Muscle of back (tissue), 11 donors: ENCODE results near the gene PGLYRP3. TPM values are rescaled to one million over a fixed set of nuclear protein-coding genes. Genes with fewer than 3 reads are reported as not detected.
"Not testable (repeated sequence)": the region's sequence is repeated elsewhere in the genome, so short reads cannot be mapped to it uniquely, and the experiment has no call there.

ENCODE experiments used
- DNase-seq, 3 donors: peaks; one replicate each; pipeline versions ENCODE4 v3.0.0 to v3.0.0-alpha.2; 2013
- polyA plus RNA-seq, 10 donors: library from polyadenylated mRNA; unstranded; fragments of 120-200 nt; gene quantifications; one replicate each; pipeline ENCODE4 v1.2.1, GENCODE V29; 2013; ENCODE audit not compliant: insufficient read length in 10 of 10

PGLYRP3 gene
- polyA plus RNA-seq, 10 donors: 0.25 to 0.26 TPM; not detected in 8

DNA sequence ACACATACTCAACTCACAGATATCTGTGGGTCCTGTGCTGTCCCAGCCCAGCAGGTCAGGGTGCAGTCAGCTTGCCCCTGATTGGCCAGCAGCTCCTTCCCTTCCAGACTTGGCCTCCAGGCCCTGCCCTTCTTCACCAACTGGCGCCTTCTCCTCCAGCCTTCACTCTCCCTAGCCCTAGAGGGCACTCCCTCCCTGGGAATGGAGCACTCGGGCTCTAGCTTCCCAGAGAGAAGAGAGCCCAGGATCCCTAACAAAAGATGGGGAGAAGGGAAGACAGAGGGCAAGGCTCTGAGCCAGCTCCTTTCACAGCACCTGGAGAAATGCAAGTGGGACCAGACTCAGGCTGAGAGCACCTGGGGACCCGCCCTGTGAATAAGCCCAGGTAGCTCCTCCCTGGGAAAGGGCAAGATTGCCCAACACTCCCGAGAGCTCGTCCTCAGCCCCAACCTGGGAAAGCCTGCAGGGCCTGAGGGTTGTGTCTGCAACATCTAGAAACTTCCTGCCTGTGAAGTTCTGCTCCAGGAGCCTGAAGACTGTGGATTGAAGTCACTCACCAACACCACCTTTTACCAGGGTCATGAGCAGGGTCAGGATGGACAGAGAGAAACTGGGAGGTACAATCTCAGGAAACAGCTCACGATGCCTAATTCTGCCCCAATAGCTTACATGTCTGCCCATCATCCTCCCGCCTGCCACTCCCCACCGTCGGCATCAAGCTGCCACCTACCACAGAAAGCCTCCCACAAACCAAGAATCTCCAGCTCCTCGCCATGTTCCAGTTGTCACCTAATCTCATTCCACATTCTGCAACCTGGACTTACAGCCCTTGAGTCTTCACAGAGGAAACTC is 36.0 kb upstream of the PGLYRP3 start, which contains the start of gene PGLYRP4:
Gene PGLYRP4 (minus strand): TSS at position 331 of the 852 bp plus-strand sequence. CDS start 909 bp downstream, outside the sequence.
- DNase-seq: no peak

DNA sequence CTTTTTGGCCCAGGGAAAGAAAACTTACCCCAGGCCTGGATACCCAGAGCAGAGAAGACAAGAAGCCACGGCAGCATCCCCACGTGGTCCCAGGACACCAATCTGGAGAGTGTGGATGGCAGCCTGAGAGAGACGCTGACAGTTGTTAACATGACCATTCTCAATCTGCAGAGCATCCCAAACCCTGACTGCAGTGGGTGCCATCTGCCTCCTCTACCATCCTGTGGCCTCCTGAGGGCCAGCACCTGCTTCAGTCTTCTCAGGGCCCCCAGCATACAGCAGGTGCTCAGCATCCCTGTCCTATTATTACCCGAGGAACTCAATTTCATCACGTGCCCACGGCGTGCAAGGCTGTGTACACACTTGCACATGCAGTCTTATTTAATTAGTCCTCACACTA is 35.1 kb upstream of the PGLYRP3 start:
- DNase-seq: no peak

DNA sequence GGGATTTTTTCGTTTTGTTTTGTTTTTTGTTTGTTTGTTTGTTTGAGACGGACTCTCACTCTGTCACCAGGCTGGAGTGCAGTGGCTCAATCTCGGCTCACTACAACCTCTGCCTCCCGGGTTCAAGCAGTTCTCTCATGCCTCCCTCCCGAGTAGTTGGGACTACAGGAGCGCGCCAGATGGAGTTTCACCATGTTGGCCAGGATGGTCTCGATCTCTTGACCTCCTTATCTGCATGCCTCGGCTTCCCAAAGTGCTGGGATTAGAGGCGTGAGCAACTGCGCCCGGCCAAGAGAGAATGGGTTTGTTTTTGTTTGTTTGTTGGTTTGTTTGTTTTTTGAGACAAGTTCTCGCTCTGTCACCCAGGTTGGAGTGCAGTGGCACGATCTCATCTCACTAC is 34.3 kb upstream of the PGLYRP3 start:
- DNase-seq: not testable (repeated sequence)

DNA sequence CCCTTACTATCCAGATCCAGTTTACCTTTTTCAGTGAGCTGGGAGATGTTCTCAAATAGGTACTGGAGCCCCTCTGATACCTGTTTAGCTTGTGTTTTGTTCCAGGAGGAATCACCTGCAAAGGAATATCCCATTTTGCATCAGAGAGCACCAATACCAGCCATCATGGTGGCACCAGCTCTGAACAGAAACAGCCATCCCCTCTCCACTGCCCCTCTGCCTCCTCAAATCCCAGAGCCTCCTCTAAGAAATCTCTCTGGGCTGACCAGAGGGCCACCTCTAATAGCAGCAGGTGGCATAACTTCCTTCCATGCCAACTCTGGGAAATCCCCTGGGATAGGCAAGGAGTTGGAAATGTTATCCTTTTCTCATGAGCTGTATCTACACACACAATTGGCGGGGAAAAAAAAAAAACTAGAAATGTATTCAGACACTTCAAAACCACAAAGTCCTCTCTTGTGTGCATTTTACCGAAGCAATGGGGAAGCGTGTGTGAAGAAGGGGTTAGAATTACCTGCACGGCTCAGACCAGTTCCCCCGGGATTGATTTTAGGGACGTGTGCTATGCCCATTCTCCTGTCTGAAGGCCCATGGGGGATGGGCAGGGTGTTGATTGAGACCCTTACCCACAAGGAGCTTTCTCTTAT is 33.4 kb upstream of the PGLYRP3 start:
- DNase-seq: no peak

DNA sequence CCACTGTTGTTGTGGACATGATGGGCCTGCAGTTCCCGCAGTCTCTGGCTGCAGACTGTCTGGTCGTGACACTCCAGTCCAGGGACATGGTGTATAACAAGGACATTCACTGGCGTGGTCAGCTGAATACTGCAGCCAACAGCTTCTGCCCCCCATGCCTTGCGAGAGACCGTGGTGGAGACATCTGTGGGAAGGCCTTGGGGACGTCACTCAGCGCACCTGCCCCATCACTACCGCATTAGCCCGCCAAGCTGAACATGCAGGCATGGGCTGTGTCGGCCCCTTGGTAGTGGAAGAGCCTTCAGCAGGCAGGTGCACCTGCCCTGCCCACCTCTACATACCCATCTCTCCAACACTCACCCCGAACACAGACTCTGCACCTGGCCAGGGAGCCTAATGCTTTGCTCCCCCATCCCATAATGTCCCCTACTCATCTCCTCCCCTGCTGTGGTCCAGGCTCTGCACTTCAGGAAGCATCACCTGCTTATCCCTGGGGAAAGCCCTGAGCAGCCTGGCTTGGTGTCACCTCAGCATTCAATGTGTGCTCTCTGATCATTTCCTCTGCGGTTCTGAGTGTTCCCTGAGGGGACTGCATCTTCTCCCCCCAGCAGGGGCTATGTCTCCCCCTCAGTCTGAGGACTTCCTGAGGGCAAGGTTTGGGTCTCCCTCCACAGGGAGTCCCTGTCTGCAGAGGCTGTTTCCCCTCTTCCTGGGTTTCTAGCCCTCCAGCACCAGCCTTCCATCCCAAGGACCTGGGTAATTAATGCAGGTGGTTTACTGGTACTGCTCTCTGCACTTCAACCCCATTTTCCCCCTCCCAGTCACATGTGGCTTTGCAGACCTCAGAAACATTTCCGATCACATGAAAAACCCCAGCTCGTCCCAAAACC is 32.7 kb upstream of the PGLYRP3 start:
- DNase-seq: no peak

DNA sequence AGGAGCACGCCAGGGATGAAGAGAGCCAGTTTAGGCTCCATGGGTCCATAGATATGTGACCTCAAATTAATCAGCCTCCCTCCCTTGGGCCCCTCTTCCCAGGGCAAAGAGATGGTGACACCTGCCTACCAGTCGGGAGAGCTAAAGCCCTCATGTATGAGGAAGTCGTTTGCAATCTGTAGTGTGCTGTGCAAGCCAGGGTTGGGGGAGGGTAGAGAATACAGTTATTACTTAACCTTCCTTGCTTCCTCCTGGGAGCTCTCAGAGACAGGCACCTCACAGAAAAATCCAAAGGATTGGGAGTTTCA is 31.9 kb upstream of the PGLYRP3 start:
- no peak for DNase-seq

DNA sequence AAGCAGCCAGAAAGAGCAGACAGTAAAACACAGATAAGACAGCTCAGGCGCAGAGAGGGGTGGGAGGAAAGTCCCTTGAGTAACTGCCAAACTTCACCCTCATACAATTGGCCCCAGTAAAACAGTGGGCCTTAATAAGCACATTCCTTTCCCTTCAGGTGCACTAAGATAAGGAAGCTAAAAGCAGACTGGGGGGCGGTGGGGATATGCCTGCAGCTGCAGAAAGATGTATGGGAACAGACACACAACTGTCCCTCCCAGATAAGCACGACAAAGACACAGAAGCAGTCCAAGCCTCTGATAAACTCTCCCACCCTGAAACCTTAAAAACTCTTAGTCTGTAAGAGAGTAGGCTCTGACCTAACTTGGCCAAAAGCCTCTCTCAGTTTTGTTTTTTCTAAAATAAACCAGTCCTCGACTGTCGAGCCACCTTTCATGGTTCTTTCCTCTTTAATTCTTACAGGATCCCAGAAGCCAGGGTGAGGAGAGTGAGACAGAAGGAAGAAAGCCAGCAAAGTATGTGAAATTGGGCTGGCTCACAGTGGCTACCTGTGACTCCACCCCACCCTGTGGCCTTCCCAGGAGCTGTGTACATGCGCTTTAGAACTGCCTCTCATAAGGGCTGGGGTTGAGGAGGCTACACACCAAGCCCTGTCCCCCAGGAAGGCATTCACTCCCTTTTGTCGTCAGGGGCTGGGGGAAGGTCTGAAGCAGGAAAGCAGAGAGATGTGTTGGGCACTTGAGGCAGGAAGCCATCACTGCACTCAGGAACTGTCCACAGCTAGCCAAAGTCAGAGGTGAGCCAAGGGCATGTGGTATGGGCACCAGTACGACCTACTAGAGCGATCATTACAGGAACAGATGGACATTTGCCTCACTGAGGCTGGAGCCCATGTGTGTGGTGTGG is 31.3 kb upstream of the PGLYRP3 start:
- no peak for DNase-seq

DNA sequence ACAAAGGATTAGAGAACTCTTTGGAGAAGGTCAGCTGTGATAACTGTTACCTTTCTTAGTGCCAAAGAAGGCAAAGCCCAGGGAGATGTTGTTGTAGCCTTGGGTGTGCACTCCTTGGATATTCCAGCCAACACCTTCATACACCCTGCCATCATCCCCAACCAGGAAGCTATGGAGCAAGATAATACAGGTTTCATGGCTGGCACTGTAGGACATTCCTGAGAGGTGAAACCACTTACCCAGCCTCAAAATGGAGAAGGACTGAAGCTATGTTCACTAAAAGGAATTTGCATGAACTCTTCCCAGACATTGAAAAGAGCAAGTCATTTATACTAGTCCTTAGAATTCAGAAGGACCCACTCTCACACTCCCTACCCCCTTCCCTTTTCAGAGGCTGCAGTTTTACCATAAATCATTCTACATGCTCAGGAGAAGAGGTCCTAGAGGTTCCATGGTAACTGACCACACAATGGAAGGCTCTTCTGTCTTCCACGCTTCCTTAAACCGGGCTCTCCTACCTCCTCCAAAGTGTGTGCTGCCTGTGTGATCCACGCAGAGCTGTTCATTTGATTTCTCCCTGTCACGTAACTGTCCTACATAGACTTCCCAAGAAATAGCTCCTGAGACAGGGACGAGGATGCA is 30.4 kb upstream of the PGLYRP3 start:
- no peak for DNase-seq

DNA sequence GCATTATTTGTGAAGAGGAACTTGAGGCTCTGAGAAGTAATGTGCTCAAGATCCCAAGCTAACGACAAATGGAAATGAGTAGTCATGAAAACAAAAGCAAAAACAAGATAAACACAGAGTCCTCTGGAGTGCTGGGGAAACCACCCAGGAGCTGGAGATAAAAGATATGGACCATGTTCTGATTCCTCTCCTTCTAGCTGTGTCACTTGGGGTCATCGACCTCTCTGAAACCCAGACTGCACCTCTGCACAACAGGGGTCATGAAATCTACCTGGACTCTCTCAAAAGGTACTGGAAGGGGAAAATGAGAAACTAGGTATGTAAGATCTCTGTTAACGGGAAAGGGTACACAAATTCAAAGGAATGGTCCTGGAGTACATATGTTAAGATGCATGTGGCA is 29.4 kb upstream of the PGLYRP3 start:
- no peak for DNase-seq

DNA sequence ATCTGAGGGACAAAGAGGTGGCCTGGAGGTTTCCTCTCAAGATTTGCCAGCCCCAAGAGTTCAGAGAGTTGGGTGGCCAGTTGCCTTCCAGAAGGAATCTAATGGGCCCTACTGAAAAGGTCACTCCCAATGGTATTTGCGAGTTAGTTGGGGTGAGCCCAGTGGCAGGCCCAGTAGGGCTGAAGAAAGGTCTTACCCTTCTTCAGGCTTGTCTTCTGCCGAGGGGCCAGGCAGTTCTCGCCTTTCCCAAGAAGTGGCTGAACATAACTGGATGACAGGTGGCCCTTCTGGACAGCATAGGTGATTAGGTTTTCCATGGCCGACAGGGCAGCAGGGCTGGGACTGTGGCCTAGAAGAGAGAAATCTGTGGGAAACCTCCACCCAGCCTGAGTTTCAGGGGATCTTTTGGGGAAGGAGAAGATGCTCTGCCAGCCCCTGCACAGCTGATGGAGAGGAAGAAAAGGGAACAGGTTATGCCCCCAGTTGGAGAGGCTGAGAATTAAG is 28.7 kb upstream of the PGLYRP3 start:
- DNase-seq: no peak

DNA sequence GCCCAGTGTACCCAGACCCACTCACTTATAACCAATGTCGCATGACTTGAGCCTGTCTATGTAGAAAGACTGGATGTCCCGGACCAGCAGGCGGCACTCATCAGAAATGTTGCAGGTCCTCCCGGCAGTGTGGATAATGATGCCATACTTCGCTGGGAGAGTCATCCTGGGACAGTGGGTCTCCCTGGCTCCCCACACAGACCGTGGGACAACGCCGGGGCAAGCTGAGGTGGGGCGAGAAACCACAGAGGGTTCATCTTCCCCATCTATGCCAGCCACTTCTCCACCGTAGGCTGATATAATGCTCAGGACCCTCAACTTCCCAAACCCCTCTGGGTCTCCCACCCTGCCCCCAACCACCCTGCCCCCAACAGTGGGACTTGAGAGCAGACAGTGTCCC is 27.6 kb upstream of the PGLYRP3 start:
- no peak for DNase-seq

DNA sequence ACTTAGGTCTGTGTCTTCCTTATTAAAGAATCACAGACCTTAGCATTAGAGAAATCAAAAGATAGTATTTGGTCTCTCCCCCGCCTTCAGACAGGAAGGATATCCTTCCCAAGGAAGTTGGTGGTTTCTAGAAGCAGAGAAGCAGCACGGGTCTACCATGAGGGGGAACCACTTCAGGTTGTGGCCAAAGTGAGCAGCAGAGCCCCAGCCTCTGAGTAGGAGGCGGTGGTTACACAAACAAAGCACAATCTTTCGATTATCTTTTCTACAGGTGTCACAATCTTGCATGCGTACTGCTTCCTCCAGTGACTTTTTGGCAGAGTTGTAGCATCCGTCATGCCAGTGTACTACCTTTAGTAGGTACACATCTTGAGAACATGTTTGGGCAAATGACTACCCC is 27.1 kb upstream of the PGLYRP3 start:
- DNase-seq: no peak

DNA sequence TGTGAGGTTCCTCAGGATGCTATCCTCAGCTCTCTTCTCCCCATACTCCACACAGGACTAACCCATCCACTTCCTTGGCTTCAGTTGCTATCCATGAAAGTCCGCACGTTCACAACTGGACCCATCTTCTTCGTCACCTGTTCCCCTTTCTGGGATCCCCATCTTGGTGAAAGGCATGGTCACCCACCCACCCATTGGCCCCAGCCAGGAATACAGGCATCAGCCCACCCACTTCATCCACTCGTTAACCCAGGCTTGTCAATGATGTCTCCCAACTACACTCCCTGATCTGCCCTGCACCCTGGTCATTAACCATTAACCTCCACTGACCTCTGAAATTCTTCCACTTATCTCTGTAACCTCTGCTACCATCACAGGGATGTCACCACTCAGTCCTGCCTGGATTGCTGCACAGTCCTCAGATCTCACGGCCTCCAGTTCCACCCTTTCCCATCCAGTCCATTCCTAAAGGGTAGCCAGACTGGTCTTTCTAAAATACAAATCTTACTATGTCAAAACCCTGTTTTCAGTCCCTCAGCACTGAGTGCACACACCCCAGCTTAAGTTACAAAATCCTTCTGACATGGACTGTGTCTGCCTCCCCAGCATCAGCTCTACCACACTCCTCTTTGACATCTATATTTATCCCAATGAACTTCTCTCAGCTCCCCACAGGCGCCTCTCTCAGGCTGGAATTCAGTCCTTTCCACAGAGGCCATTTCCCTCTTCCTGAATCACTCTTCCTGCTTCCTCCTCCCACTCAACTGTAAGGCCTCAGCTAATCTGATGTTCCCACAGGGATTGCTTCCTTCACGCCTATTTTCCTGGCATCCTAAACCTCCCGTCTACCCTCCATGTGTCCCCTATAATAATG is 25.5 kb upstream of the PGLYRP3 start:
- no peak for DNase-seq

DNA sequence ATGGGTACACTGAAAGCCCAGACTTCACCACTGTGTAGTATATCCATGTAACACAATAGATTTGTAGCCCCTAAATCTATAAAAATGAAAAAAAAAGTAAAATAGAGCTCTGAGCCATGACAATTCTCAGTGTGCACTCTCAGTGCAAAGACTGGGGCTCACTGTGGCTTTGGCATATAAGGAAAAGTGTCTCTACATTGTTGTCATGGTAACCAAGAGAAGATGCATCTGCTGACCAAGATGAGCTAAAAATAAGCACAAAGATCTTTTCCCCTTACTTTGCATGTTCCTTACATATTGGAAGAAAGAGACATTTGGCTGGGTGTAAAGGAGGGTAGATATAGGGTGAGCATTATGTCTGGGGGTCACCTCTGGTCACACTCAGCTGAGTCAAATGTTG is 23.9 kb upstream of the PGLYRP3 start:
- DNase-seq: no peak

DNA sequence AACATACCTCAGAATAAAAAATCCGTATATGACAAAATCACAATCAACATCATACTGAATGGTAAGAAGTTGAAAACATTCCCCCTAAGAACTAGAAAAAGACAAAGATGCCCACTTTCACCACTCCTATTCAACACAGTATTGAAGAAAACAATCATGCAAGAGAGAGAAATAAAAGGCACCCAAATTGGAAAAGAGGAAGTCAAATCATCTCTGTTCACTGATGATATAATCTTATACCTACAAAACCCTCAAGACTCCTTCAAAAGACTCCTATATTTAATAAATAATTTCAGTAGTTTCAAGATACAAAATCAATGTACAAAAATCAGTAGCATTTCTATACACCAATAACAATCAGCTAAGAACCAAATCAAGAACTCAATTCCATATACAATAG is 21.1 kb upstream of the PGLYRP3 start:
- DNase-seq: no peak

DNA sequence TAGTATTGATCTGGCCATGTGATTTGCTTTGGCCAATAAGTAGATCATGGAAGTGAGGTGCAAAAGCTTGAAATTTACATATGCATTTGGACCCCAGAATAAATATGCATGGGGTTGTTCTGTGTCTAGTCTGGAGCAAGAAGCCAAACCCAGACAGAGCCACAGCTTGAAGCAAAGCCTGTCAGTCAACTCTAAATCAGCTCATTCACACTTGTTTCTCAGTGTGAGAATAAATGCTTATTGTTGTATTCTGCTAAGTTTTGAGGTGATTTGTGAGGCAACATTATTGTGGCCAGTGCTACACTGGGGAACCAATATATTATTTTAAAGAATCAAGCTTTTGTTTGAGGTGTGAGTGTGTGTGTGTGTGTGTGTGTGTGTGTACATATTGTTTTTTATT is 12.2 kb upstream of the PGLYRP3 start:
- no peak for DNase-seq

DNA sequence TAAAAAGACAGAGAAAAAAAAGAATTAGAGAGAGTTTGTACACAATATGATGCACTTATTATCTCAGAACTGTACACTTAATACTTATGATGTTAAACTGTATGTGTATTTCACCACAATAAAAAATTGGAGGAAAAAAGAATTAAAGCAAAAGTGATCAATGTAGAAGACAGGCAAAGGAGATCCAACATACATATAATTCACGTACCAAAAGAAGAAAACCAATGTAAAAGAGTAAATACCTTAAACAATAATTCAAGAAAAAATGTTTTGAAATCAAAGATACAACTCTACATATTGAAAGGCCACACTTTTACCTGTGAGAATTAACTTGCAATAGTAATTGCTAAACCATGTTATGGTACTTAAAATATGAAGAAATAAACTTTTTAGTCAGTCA is 9.8 kb upstream of the PGLYRP3 start:
- DNase-seq: no peak

DNA sequence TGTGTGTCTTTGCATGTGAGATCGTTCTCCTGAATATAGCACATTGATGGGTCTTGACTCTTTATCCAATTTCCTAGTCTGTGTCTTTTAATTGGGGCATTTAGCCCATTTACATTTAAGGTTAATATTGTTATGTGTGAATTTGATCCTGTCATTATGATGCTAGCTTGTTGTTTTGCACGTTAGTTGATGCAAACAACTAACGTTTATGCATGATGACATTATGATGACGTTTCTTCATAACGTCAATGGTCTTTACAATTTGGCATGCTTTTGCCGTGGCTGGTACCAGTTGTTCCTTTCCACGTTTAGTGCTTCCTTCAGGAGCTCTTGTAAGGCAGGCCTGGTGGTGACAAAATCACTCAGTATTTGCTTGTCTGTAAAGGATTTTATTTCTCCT is 5.4 kb upstream of the PGLYRP3 start:
- DNase-seq: not testable (repeated sequence)

DNA sequence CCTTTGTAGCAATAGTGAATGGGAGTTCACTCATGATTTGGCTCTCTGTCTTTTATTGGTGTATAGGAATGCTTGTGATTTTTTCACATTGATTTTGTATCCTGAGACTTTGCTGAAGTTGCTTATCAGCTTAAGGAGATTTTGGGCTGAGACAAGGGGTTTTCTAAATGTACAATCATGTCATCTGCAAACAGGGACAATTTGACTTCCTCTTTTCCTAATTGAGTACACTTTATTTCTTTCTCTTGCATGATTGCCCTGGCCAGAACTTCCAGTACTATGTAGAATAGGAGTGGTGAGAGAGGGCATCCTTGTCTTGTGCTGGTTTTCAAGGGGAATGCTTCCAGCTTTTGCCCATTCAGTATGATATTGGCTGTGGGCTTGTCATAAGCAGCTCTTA is 3.3 kb upstream of the PGLYRP3 start:
- not testable (repeated sequence) for DNase-seq

DNA sequence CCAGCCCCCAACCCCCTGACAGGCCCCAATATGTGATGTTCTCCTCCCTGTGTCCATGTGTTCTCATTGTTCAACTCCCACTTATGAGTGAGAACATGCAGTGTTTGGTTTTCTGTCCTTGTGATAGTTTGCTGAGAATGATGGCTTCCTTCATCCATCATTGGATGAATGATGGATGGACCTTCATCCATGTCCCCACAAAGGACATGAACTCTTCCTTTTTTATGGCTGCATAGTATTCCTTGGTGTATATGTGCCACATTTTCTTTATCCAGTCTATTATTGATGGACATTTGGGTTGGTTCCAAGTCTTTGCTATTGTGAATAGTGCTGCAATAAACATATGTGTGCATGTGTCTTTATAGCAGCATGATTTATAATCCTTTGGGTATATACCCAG is 1.6 kb upstream of the PGLYRP3 start:
- DNase-seq: not testable (repeated sequence)
